ENCODE data around the gene APOM.

APOM gene

DNA sequence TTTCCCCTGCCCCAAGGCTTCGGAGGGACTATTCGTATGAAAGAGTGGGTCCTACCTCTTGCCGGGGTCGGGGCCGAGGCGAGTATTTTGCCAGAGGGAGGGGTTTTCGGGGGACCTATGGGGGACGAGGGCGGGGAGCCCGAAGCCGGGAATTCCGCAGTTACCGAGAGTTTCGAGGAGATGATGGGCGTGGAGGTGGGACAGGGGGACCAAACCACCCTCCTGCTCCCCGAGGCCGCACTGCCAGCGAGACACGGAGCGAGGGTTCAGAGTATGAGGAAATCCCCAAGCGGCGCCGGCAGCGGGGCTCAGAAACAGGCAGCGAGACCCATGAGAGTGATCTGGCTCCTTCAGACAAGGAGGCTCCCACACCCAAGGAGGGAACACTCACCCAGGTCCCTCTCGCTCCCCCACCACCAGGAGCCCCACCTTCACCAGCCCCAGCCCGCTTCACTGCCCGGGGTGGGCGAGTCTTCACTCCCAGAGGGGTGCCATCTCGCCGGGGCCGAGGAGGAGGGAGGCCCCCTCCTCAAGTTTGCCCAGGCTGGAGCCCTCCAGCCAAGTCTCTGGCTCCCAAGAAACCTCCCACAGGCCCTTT, 23.9 kb upstream of the APOM start:
- no peak for FAIRE-seq

DNA sequence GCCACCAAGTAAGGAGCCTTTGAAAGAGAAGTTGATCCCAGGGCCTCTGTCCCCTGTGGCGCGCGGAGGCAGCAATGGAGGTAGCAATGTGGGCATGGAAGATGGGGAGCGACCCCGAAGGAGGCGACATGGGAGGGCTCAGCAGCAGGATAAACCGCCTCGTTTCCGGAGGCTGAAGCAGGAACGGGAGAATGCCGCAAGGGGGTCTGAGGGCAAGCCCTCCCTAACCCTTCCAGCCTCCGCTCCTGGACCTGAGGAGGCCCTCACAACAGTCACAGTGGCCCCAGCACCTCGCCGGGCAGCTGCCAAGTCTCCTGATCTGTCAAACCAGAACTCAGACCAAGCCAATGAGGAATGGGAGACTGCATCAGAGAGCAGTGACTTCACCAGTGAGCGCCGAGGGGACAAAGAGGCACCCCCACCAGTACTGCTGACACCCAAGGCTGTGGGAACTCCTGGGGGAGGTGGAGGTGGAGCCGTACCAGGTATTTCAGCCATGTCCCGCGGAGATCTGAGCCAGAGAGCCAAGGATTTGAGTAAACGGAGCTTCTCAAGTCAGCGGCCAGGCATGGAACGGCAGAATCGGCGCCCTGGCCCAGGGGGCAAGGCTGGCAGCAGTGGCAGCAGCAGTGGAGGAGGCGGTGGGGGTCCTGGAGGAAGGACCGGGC, 23.3 kb upstream of the APOM start:
- FAIRE-seq = no peak

- FAIRE-seq = no peak
Observed at GRCh38 chr6:31633447-31633846, 22.2 kb upstream of the APOM start.

GRCh38 chr6:31634131-31634530, 21.6 kb upstream of the APOM start:
- no peak for FAIRE-seq

GRCh38 chr6:31634969-31635575, 20.6 kb upstream of the APOM start:
- no peak for FAIRE-seq

DNA sequence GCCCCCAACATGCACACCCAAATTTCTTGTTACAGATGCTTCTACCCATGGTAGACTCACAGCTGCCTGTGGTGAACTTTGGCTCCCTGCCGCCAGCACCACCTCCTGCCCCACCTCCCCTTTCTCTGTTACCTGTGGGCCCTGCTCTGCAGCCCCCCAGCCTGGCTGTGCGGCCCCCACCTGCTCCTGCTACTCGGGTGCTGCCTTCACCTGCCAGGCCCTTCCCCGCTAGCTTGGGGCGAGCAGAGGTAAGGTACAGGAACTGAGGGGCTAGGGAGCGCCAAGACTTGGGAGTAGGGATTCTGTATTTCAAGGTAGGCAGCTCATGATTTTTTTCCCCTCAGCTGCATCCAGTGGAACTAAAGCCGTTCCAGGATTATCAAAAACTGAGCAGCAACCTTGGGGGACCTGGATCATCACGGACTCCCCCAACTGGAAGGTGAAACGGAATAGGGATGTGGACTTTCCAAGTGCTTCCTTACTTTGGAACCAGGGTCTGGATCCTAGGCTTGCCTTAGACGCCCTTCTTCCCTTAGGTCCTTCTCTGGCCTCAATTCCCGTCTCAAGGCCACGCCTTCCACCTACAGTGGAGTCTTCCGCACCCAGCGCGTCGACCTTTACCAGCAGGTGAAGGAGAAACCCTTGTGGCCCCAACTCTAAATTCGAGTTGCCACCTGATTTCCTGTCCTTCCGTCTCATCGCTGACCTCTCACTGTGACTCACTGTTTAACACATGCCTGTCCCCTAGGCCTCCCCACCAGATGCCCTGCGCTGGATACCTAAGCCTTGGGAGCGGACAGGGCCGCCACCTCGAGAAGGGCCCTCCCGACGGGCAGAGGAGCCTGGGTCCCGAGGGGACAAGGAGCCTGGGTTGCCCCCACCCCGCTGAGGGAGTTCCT, 18.7 kb upstream of the APOM start:
- no peak for FAIRE-seq

DNA sequence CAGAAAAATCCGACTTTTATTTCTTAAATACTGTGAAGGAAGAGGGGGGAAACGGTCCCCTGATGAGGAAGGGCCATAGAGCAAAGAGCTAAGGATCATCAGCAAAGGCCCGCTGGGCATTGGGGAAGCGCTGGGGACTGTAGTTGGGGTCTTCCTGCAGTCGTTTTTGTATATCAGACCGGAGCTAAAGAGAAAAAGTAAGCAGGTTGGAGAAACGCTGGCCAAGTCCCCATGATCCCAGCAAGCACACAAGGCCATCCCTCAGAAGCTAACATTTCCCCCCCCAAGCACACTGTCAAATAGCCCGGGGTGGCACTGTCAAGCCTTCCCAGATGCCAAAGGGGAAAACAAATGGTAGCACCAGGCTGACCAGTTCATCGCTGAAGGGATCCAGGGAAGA, 16.7 kb upstream of the APOM start:
- FAIRE-seq = no peak

DNA sequence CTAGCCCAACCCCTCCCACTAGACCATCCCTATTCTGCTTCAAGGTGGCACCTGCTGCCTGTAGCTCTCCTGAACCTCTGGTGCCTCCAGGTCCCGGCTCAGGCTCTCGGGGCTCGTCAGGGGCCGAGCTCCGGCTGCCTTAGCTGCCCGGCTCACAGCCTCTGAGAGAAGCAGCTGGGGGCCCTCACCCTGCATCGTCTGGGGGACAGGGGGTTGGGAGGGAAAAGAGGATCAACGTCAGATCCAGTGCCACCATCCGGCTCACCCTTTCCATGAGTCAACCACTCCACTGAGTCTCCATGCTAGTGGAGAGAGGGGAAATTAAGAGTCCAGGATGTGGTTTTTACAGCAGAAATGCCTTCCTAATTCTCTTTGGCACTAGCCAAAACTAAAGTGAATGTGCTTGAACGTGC, 16.2 kb upstream of the APOM start:
- FAIRE-seq = no peak

GRCh38 chr6:31640612-31641011, 15.1 kb upstream of the APOM start:
- no peak for FAIRE-seq

- FAIRE-seq = no peak
Observed at GRCh38 chr6:31641370-31641769, 14.3 kb upstream of the APOM start.

- FAIRE-seq = no peak
Observed at GRCh38 chr6:31642798-31643570, 12.7 kb upstream of the APOM start.

DNA sequence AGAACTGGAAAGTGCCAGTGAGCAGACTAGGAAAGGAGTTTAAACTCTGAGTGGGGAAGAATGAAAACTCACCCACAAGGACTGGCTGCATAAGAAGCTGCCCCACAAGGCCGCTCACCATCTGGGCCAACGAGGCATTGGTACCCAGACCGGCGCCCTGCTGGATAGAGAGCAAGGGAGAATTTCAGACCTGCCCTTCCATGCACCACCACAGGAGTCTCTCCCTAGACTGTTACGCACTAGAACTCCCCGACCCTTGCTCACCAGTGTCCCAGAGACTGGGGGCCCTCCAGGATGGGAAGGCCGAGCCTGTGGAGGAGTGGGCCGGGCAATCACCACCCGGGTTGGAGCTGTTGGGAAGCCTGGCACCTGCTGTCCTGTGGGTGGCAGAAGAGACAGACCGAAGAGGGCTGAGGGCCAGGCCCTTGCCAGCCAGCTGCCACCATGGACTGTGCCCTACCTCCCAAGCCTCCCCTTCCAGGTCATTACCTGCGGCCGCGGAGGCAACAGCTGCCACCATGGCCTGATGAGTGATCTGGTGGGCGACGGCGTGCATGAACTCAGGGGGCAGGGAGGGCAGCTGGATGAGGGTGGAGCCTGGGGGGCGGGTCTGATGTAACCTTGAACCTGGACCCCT, 11.8 kb upstream of the APOM start:
- FAIRE-seq = no peak

- FAIRE-seq = no peak
Observed at GRCh38 chr6:31645325-31645724, 10.4 kb upstream of the APOM start.

GRCh38 chr6:31651602-31652191, 4.0 kb upstream of the APOM start:
- no peak for FAIRE-seq

DNA sequence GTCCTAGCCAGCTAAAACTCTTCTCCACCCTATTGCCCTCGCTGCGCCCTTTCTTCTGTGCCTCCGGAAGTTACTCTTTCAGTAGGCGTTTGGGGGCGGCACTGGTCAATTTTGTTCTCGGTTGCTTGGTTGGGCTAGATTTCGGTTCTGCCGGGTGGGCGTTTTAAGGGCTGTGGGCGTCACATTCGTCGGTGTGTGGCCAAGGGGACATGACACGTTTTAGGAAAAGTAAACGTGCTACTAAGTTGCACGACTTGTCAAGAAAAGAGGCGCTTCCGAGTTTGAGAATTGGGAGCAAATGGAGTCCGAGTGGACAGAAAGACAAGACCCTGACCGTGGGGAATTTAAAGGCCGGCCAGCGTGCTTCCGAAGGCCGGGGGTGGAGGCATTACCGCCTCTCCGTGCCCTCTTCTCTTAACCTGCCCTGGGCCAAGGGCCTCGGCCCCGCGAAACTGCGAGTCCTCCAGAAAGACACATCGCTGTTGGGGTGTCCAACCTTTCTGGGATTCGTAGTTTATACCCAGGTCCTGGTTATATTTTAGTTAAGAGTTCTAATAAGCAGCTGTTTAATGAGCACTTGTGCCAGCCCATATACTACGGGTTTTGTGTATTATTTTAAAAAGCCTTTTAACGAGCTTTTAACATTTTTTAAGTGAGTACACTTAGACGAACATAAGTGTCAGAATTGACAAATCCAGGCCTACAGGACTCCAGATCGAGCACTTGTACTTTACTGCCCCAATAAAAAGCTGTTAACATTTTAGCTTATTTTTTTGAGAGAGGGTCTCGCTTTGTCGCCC, 2.6 kb upstream of the APOM start:
- peak; percentile 49 for FAIRE-seq

- no peak for FAIRE-seq
Observed at GRCh38 chr6:31654574-31655348, 933 bp upstream of the APOM start.

GRCh38 chr6:31657406-31658157, 1.9 kb downstream of the APOM start:
- no peak for FAIRE-seq

- FAIRE-seq = no peak
Observed at GRCh38 chr6:31658158-31658688, 2.5 kb downstream of the APOM start.
